Stimulated activated CD4-positive, alpha-beta T cell treated with anti-CD3 and anti-CD28 coated beads, Interleukin-2, amount 100 ng/mL, for 24 hours (primary cell): ENCODE results near the gene DAB1.

Experiments used
- DNase-seq, 2 donors: peaks; one replicate each; pipeline ENCODE4 v3.0.0-alpha.2; 2020

DAB1 gene

GRCh38 chr1:57063406-57064125, 360.3 kb downstream of the DAB1 start:
- DNase-seq: no peak

GRCh38 chr1:57061369-57061768, 362.5 kb downstream of the DAB1 start:
- DNase-seq: no peak

- DNase-seq: no peak
Observed at GRCh38 chr1:57060451-57060850, 363.4 kb downstream of the DAB1 start.

- DNase-seq: no peak
Observed at GRCh38 chr1:57058652-57059501, 365.0 kb downstream of the DAB1 start.

- DNase-seq: no peak
Observed at GRCh38 chr1:57048856-57049255, 375.0 kb downstream of the DAB1 start.

GRCh38 chr1:57046462-57046861, 377.4 kb downstream of the DAB1 start:
- DNase-seq: no peak

GRCh38 chr1:57041901-57042300, 382.0 kb downstream of the DAB1 start:
- DNase-seq: no peak

- DNase-seq: no peak
Observed at GRCh38 chr1:57040811-57041210, 383.0 kb downstream of the DAB1 start.

- no peak for DNase-seq
Observed at GRCh38 chr1:57036641-57037579, 386.9 kb downstream of the DAB1 start.

GRCh38 chr1:57034713-57035112, 389.1 kb downstream of the DAB1 start:
- no peak for DNase-seq

GRCh38 chr1:57033222-57034001, 390.4 kb downstream of the DAB1 start:
- DNase-seq: no peak

GRCh38 chr1:57026624-57027354, 397.1 kb downstream of the DAB1 start:
- no peak for DNase-seq

- no peak for DNase-seq
Observed at GRCh38 chr1:57024855-57025254, 399.0 kb downstream of the DAB1 start.

GRCh38 chr1:57024428-57024827, 399.4 kb downstream of the DAB1 start:
- DNase-seq: no peak

GRCh38 chr1:57020216-57020615, 403.6 kb downstream of the DAB1 start:
- no peak for DNase-seq

- DNase-seq: no peak
Observed at GRCh38 chr1:57019236-57019839, 404.5 kb downstream of the DAB1 start.

GRCh38 chr1:57018119-57018518, 405.7 kb downstream of the DAB1 start:
- DNase-seq: no peak

- DNase-seq: no peak
Observed at GRCh38 chr1:57017717-57018116, 406.1 kb downstream of the DAB1 start.

- DNase-seq: no peak
Observed at GRCh38 chr1:57017200-57017599, 406.7 kb downstream of the DAB1 start.

GRCh38 chr1:57015071-57015470, 408.8 kb downstream of the DAB1 start:
- no peak for DNase-seq

GRCh38 chr1:57013522-57013921, 410.3 kb downstream of the DAB1 start:
- DNase-seq: no peak
